Fibroblast of lung (primary cell): Measurements from ENCODE around the gene CPA5. TPM values are rescaled to one million over a fixed set of nuclear protein-coding genes. Genes with fewer than 3 reads are reported as not detected.
"Not testable (repeated sequence)": the region's sequence is repeated elsewhere in the genome, so short reads cannot be mapped to it uniquely, and the experiment has no call there.

Experiments
- DNase-seq, 2 donors: peaks; one replicate each; pipeline versions ENCODE4 v3.0.0 to v3.0.0-alpha.2; 2010; ENCODE audit warnings: low read depth in 2 of 2
- H2AFZ ChIP-seq: 2 replicates; pipeline ENCODE4 v1.5.1; 2012; ENCODE audit warnings: low read length, control low read depth, inconsistent platforms
- H3K27ac ChIP-seq: 2 replicates; pipeline ENCODE4 v1.5.1; 2011; ENCODE audit warnings: low read length, control low read depth; ENCODE audit not compliant: insufficient read depth
- H3K27me3 ChIP-seq: 2 replicates; pipeline ENCODE4 v1.5.1; 2011; ENCODE audit warnings: mild to moderate bottlenecking, low read length; ENCODE audit not compliant: control insufficient read depth, insufficient read depth
- H3K36me3 ChIP-seq: 2 replicates; pipeline ENCODE4 v1.5.1; 2011; ENCODE audit warnings: low read length; ENCODE audit not compliant: control insufficient read depth, insufficient read depth
- H3K4me1 ChIP-seq: 2 replicates; pipeline ENCODE4 v1.5.1; 2011; ENCODE audit warnings: low read length; ENCODE audit not compliant: control insufficient read depth, insufficient read depth; ENCODE audit errors: extremely low read depth
- H3K4me2 ChIP-seq: 2 replicates; pipeline ENCODE4 v1.5.1; 2011; ENCODE audit warnings: low read length, control low read depth; ENCODE audit not compliant: insufficient read depth; ENCODE audit errors: extremely low read depth
- H3K4me3 ChIP-seq, 4 experiments: fragments of 200-600 bp in 1 of 4; sonication (generic) in 1 of 4; replicated peaks in 1 of 4; 2 replicates each; pipeline ENCODE4 v1.5.1; 2011 to 2016; ENCODE audit warnings: low read length in 4 of 4, low read depth in 3 of 4, mild to moderate bottlenecking in 3 of 4, control low read depth in 2 of 4, inconsistent platforms in 1 of 4, mixed read lengths in 1 of 4; ENCODE audit not compliant: insufficient read depth in 1 of 4; ENCODE audit errors: control extremely low read depth in 1 of 4
- H3K79me2 ChIP-seq: 2 replicates; pipeline ENCODE4 v1.5.1; 2012; ENCODE audit warnings: mild to moderate bottlenecking, low read length, inconsistent platforms; ENCODE audit not compliant: control insufficient read depth, insufficient read depth
- H3K9ac ChIP-seq: 2 replicates; pipeline ENCODE4 v1.5.1; 2011; ENCODE audit warnings: mild to moderate bottlenecking, low read length, control low read depth; ENCODE audit not compliant: insufficient read depth
- H3K9me3 ChIP-seq: 2 replicates; pipeline ENCODE4 v1.5.1; 2012; ENCODE audit warnings: low read depth, low read length; ENCODE audit not compliant: control insufficient read depth, insufficient read depth
- H4K20me1 ChIP-seq: 2 replicates; pipeline ENCODE4 v1.5.1; 2011; ENCODE audit warnings: low read length; ENCODE audit not compliant: control insufficient read depth, insufficient read depth; ENCODE audit errors: extremely low read depth
- CTCF ChIP-seq, 2 donors: IDR thresholded peaks in 1 of 2; conservative IDR thresholded peaks in 1 of 2; 1 replicate in 1 of 2; 2 replicates in 1 of 2; pipeline ENCODE4 v1.5.1; 2011 to 2012; ENCODE audit warnings: low read length in 2 of 2, control low read depth in 1 of 2, inconsistent platforms in 1 of 2, low read depth in 1 of 2, mild to moderate bottlenecking in 1 of 2
- EZH2 ChIP-seq: IDR thresholded peaks from 2 replicates; pipeline ENCODE4 v1.5.1; 2012; ENCODE audit warnings: low read length, control low read depth, mild to moderate bottlenecking; ENCODE audit errors: missing control alignments
- polyA plus RNA-seq, 2 donors: library from polyadenylated mRNA; depleted of rRNA in 1 of 2; stranded (reverse) in 1 of 2; unstranded in 1 of 2; fragments of >200 nt; gene quantifications; 2 replicates each; pipeline ENCODE4 v1.2.1, GENCODE V29; 2011 to 2012; ENCODE audit warnings: missing spikeins in 1 of 2
- total RNA-seq: library from RNA; depleted of rRNA; stranded (reverse); fragments of >200 nt; gene quantifications from 2 replicates; pipeline ENCODE4 v1.2.1, GENCODE V29; 2014

Gene CPA5
- total and polyA plus RNA-seq, 2 donors (not counting 1 experiment from before 2014, with no cell fraction given), result not detected

DNA sequence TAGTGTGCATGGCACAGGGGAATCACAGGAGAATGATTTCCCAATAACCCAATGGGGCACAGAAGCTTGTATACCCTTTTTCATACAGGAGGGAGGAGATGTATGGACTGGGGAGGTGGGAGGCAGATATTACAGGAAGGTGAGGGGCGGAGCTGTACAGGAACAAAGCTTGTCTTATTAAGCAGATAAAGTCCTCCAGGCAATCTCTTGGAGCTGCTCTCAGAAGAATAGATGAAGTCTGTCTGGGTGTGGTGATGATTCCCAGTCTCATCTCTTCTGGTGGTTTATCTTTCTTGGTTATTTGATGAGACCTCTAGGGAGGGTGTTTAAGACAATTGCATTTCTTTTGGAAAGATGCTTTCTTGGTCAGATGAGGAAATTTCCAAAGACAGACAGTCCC, 25.1 kb upstream of the CPA5 start:
- no peaks in the 10 kb centered on the region for H4K20me1 ChIP-seq
- H3K27me3 ChIP-seq, result no peaks in the 10 kb centered on the region
- H3K79me2 ChIP-seq, result no peaks in the 10 kb centered on the region
- H3K4me1 ChIP-seq, result no peaks in the 10 kb centered on the region
- H3K9ac ChIP-seq, result no peak overlapping the region
- H3K27ac ChIP-seq, result no peak overlapping the region
- no peaks in the 10 kb centered on the region for H3K9me3 ChIP-seq
- H3K4me3 ChIP-seq, result no peak overlapping the region
- H3K4me2 ChIP-seq, result no peak overlapping the region
- no peak overlapping the region for H2AFZ ChIP-seq
- no peaks in the 10 kb centered on the region for H3K36me3 ChIP-seq
- no peak for DNase-seq
- no peak for TF ChIP-seq CTCF (conservative IDR thresholded peaks at IDR 0.05 in 1 of 2, IDR thresholded peaks at IDR 0.05 in 1 of 2; ENCODE audit: low read depth in 1 of 2, low read length in 2 of 2)
- TF ChIP-seq EZH2, result no peak

DNA sequence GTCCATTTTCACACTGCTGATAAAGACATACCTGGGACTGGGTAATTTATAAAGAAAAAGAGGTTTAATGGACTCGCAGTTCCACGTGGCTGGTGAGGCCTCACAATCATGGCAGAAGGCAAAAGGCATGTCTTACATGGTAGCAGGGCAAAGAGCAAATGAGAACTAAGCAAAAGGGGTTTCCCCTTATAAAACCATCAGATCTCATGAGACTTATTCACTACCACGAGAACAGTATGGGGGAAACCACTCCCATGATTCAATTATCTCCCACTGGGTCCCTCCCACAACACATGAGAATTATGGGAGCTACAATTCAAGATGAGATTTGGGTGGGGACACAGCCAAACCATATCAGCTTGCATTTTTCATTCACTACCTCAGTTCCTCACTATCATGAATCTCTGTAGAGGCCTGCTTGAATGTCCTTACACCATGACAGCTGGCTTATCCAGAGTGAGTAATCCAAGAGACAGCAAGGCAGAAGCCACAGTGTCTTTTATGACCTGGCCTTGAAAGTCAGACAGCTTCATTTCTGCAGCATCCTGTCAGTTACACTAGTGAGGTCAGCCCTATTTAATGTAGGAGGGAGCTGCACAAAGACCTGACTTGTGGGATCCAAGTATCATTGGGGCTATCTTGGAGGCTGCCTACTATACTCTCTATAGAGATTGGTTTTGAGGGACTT, 22.9 kb upstream of the CPA5 start:
- not testable (repeated sequence) for H2AFZ ChIP-seq, H3K27me3 ChIP-seq, H3K79me2 ChIP-seq, H4K20me1 ChIP-seq, H3K36me3 ChIP-seq, H3K9ac ChIP-seq, H3K27ac ChIP-seq, H3K4me3 ChIP-seq, H3K9me3 ChIP-seq, H3K4me2 ChIP-seq, H3K4me1 ChIP-seq
- peak in 1 of 2 donors; percentile 38 for DNase-seq

- Histone ChIP-seq H3K79me2 (no peaks in the 10 kb centered on the region), H3K27me3 (no peaks in the 10 kb centered on the region), H3K9ac (no peak overlapping the region), H3K27ac (no peak overlapping the region), H3K4me1 (no peaks in the 10 kb centered on the region), H4K20me1 (no peaks in the 10 kb centered on the region), H2AFZ (no peak overlapping the region), H3K4me2 (no peak overlapping the region), H3K9me3 (no peaks in the 10 kb centered on the region), H3K4me3 (no peak overlapping the region), H3K36me3 (no peaks in the 10 kb centered on the region)
- DNase-seq, result no peak
- TF ChIP-seq CTCF (conservative IDR thresholded peaks at IDR 0.05 in 1 of 2, IDR thresholded peaks at IDR 0.05 in 1 of 2; ENCODE audit: low read depth in 1 of 2, low read length in 2 of 2) (no peak), EZH2 (no peak)
Measured at GRCh38 chr7:130322615-130323014, 22.0 kb upstream of the CPA5 start.
